Ovary (tissue), 3 donors: ENCODE measurements around the gene ZDHHC24.

Source experiments
- CTCF ChIP-seq, 3 donors: fragments of 450-650 bp in 2 of 3; fragments of 200-600 bp in 1 of 3; IDR thresholded peaks; one replicate each; pipeline versions ENCODE4 v1.5.1 to v1.8.0; 2016 to 2022; ENCODE audit warnings: antibody characterized with exemption in 3 of 3, mild to moderate bottlenecking in 1 of 3
- POLR2A ChIP-seq: fragments of 450-650 bp; IDR thresholded peaks from one replicate; pipeline ENCODE4 v1.6.1; 2017; ENCODE audit warnings: antibody characterized with exemption, mild to moderate bottlenecking, moderate library complexity
- donor health status: DM: no; HTN: no; CAD: no.

GRCh38 chr11:66529069-66529468 is 16.8 kb downstream of the ZDHHC24 start:
- no peak for TF ChIP-seq CTCF (IDR thresholded peaks at IDR 0.05)
- TF ChIP-seq POLR2A, result no peak
